Trophoblast cell (in vitro differentiated cells and primary cell): Measurements from ENCODE around the gene DVL1.

Experiments
- DNase-seq, 2 donors: peaks; one replicate each; pipeline ENCODE4 v3.0.0-alpha.2; 2016
- H2AFZ ChIP-seq: 2 replicates; pipeline ENCODE4 v1.6.1; 2013; ENCODE audit warnings: low read length, moderate library complexity, mild to moderate bottlenecking; ENCODE audit not compliant: insufficient read depth, poor library complexity
- H2AK5ac ChIP-seq: 2 replicates; pipeline ENCODE4 v1.6.1; 2013; ENCODE audit warnings: mild to moderate bottlenecking, low read length
- H2BK120ac ChIP-seq: 2 replicates; pipeline ENCODE4 v1.6.1; 2013; ENCODE audit warnings: low read length, mild to moderate bottlenecking, moderate library complexity; ENCODE audit not compliant: insufficient read depth, poor library complexity
- H2BK12ac ChIP-seq: 2 replicates; pipeline ENCODE4 v1.6.1; 2013; ENCODE audit warnings: mild to moderate bottlenecking, low read length, moderate library complexity
- H2BK5ac ChIP-seq: 2 replicates; pipeline ENCODE4 v1.6.1; 2013; ENCODE audit warnings: low read length, low read depth, moderate library complexity, mild to moderate bottlenecking; ENCODE audit not compliant: poor library complexity
- H3K14ac ChIP-seq: 2 replicates; pipeline ENCODE4 v1.6.1; 2013; ENCODE audit warnings: mild to moderate bottlenecking, low read length
- H3K18ac ChIP-seq: 2 replicates; pipeline ENCODE4 v1.6.1; 2013; ENCODE audit warnings: mild to moderate bottlenecking, low read length
- H3K23ac ChIP-seq: 2 replicates; pipeline ENCODE4 v1.6.1; 2013; ENCODE audit warnings: low read length
- H3K27ac ChIP-seq: 2 replicates; pipeline ENCODE4 v1.5.1; 2013; ENCODE audit warnings: low read depth, mild to moderate bottlenecking, inconsistent platforms, low read length, moderate library complexity
- H3K27me3 ChIP-seq: 2 replicates; pipeline ENCODE4 v1.6.1; 2013; ENCODE audit warnings: inconsistent platforms, mild to moderate bottlenecking, low read length, moderate library complexity; ENCODE audit not compliant: insufficient read depth
- H3K36me3 ChIP-seq, 2 experiments: 1 replicate in 1 of 2; 2 replicates in 1 of 2; pipeline ENCODE4 v1.6.1; 2013; ENCODE audit warnings: low read length in 2 of 2, mild to moderate bottlenecking in 2 of 2, moderate library complexity in 1 of 2; ENCODE audit not compliant: insufficient read depth in 2 of 2, control insufficient read depth in 1 of 2
- H3K4ac ChIP-seq: 2 replicates; pipeline ENCODE4 v1.6.1; 2013; ENCODE audit warnings: low read depth, mild to moderate bottlenecking, low read length, moderate library complexity
- H3K4me1 ChIP-seq, 2 experiments: 1 replicate in 1 of 2; 2 replicates in 1 of 2; pipeline ENCODE4 v1.6.1; 2013; ENCODE audit warnings: low read length in 2 of 2, mild to moderate bottlenecking in 2 of 2, moderate library complexity in 1 of 2; ENCODE audit not compliant: insufficient read depth in 2 of 2, control insufficient read depth in 1 of 2
- H3K4me2 ChIP-seq: 2 replicates; pipeline ENCODE4 v1.6.1; 2013; ENCODE audit warnings: inconsistent platforms, mild to moderate bottlenecking, low read length, moderate library complexity
- H3K4me3 ChIP-seq: 2 replicates; pipeline ENCODE4 v1.5.1; 2013; ENCODE audit warnings: mild to moderate bottlenecking, low read depth, low read length, inconsistent platforms
- H3K79me1 ChIP-seq: one replicate; pipeline ENCODE4 v1.6.1; 2013; ENCODE audit warnings: low read length
- H3K79me2 ChIP-seq: 2 replicates; pipeline ENCODE4 v1.6.1; 2013; ENCODE audit warnings: low read length, mild to moderate bottlenecking; ENCODE audit not compliant: control insufficient read depth, insufficient read depth, poor library complexity
- H3K9ac ChIP-seq: 2 replicates; pipeline ENCODE4 v1.6.1; 2013; ENCODE audit warnings: mild to moderate bottlenecking, low read length
- H3K9me3 ChIP-seq: 2 replicates; pipeline ENCODE4 v1.6.1; 2013; ENCODE audit warnings: low read depth, mild to moderate bottlenecking, control low read depth, inconsistent platforms, low read length; ENCODE audit not compliant: insufficient read depth
- H4K12ac ChIP-seq: 2 replicates; pipeline ENCODE4 v1.6.1; 2013; ENCODE audit warnings: low read depth, mild to moderate bottlenecking, low read length, moderate library complexity
- H4K8ac ChIP-seq: 2 replicates; pipeline ENCODE4 v1.6.1; 2013; ENCODE audit warnings: low read depth, mild to moderate bottlenecking, low read length, moderate library complexity
- H4K91ac ChIP-seq: one replicate; pipeline ENCODE4 v1.6.1; 2013; ENCODE audit warnings: low read depth, mild to moderate bottlenecking, low read length, moderate library complexity
- WGBS: extraction: QIAGEN DNeasy Blood & Tissue Kit; methylation state at CpG from one replicate; pipeline ENCODE4 v1.1.7; 2013; ENCODE audit warnings: missing lambda C conversion rate; ENCODE audit not compliant: insufficient read length, insufficient coverage; ENCODE audit errors: extremely low coverage; 5-methylcytosine and 5-hydroxymethylcytosine counted together

DVL1 gene

GRCh38 chr1:1348420-1349255 lies 580 bp downstream of the DVL1 start:
- Histone ChIP-seq H2BK120ac (peak overlapping the region; percentile 47), H3K23ac (no peak overlapping the region), H3K27ac (peak overlapping the region; percentile 23), H3K36me3 (peaks cover 17 to 22% of the 10 kb centered on the region in 2 experiments), H3K14ac (peak overlapping the region; percentile 95), H3K4me1 (peaks cover 23 to 45% of the 10 kb centered on the region in 2 experiments), H3K27me3 (no peaks in the 10 kb centered on the region), H3K9me3 (no peaks in the 10 kb centered on the region), H3K9ac (peak overlapping the region; percentile 80), H3K79me2 (peaks cover 28% of the 10 kb centered on the region), H4K91ac (peak overlapping the region; percentile 67), H4K8ac (peak overlapping the region; percentile 84), H2AFZ (peak overlapping the region; percentile 75), H3K4me3 (peak overlapping the region; percentile 82), H3K4me2 (peak overlapping the region; percentile 73), H3K18ac (peak overlapping the region; percentile 96), H3K79me1 (peaks cover 14% of the 10 kb centered on the region), H4K12ac (peak overlapping the region; percentile 82), H2AK5ac (peak overlapping the region; percentile 69), H2BK12ac (no peak overlapping the region), H3K4ac (peak overlapping the region; percentile 94), H2BK5ac (peak overlapping the region; percentile 35)
- no CpG with 5 or more reads among the region's 109 CpGs for WGBS
- DNase-seq: peak; percentile 46 to 68

- H3K14ac ChIP-seq: peak overlapping the region; percentile 95
- WGBS: no CpG with 5 or more reads among the region's 26 CpGs
- H3K27ac ChIP-seq: peak overlapping the region; percentile 11
- H3K4ac ChIP-seq: peak overlapping the region; percentile 94
- H2BK12ac ChIP-seq: no peak overlapping the region
- H2BK120ac ChIP-seq: no peak overlapping the region
- peaks cover 22 to 44% of the 10 kb centered on the region in 2 experiments for H3K4me1 ChIP-seq
- no peaks in the 10 kb centered on the region for H3K9me3 ChIP-seq
- peak; percentile 70 to 74 for DNase-seq
- H3K18ac ChIP-seq: peak overlapping the region; percentile 96
- H3K9ac ChIP-seq: peak overlapping the region; percentile 16
- peak overlapping the region; percentile 82 for H3K4me3 ChIP-seq
- peaks cover 14% of the 10 kb centered on the region for H3K79me1 ChIP-seq
- peak overlapping the region; percentile 35 for H2BK5ac ChIP-seq
- H4K8ac ChIP-seq: peak overlapping the region; percentile 47
- no peak overlapping the region for H3K23ac ChIP-seq
- no peaks in the 10 kb centered on the region for H3K27me3 ChIP-seq
- H4K91ac ChIP-seq: peak overlapping the region; percentile 67
- peak overlapping the region; percentile 82 for H4K12ac ChIP-seq
- H3K79me2 ChIP-seq: peaks cover 28% of the 10 kb centered on the region
- H2AFZ ChIP-seq: peak overlapping the region; percentile 48
- peak overlapping the region; percentile 69 for H2AK5ac ChIP-seq
- H3K4me2 ChIP-seq: peak overlapping the region; percentile 73
- H3K36me3 ChIP-seq: peaks cover 9 to 14% of the 10 kb centered on the region in 2 experiments
These were observed 1.4 kb downstream of the DVL1 start for GRCh38 chr1:1347663-1348419.

GRCh38 chr1:1347026-1347595 lies 2.1 kb downstream of the DVL1 start:
- no peak overlapping the region for H4K12ac ChIP-seq
- no peak overlapping the region for H2BK5ac ChIP-seq
- H3K9me3 ChIP-seq: no peaks in the 10 kb centered on the region
- no CpG with 5 or more reads among the region's 10 CpGs for WGBS
- H3K36me3 ChIP-seq: peaks cover 7% of the 10 kb centered on the region in 2 experiments
- H2BK12ac ChIP-seq: no peak overlapping the region
- H3K18ac ChIP-seq: peak overlapping the region; percentile 50
- H3K4me3 ChIP-seq: no peak overlapping the region
- H3K27me3 ChIP-seq: no peaks in the 10 kb centered on the region
- no peak overlapping the region for H3K23ac ChIP-seq
- no peak overlapping the region for H3K27ac ChIP-seq
- no peak overlapping the region for H2AK5ac ChIP-seq
- no peak overlapping the region for H3K9ac ChIP-seq
- peak overlapping the region; percentile 11 for H2AFZ ChIP-seq
- H4K8ac ChIP-seq: no peak overlapping the region
- no peak for DNase-seq
- H2BK120ac ChIP-seq: no peak overlapping the region
- H4K91ac ChIP-seq: no peak overlapping the region
- peak overlapping the region; percentile 73 for H3K4me2 ChIP-seq
- H3K4ac ChIP-seq: peak overlapping the region; percentile 57
- no peak overlapping the region for H3K14ac ChIP-seq
- H3K79me1 ChIP-seq: peaks cover 14% of the 10 kb centered on the region
- peaks cover 28% of the 10 kb centered on the region for H3K79me2 ChIP-seq
- peaks cover 17 to 38% of the 10 kb centered on the region in 2 experiments for H3K4me1 ChIP-seq

- H3K18ac ChIP-seq: peak overlapping the region; percentile 46
- H2AFZ ChIP-seq: no peak overlapping the region
- DNase-seq: no peak
- peaks cover 10 to 11% of the 10 kb centered on the region in 2 experiments for H3K36me3 ChIP-seq
- WGBS: no CpG with 5 or more reads among the region's 10 CpGs
- no peak overlapping the region for H2BK12ac ChIP-seq
- no peak overlapping the region for H2BK120ac ChIP-seq
- no peak overlapping the region for H4K91ac ChIP-seq
- H4K8ac ChIP-seq: no peak overlapping the region
- no peaks in the 10 kb centered on the region for H3K27me3 ChIP-seq
- peaks cover 28% of the 10 kb centered on the region for H3K79me2 ChIP-seq
- H3K4me3 ChIP-seq: no peak overlapping the region
- H3K9me3 ChIP-seq: no peaks in the 10 kb centered on the region
- H3K14ac ChIP-seq: no peak overlapping the region
- H4K12ac ChIP-seq: no peak overlapping the region
- peak overlapping the region; percentile 57 for H3K4ac ChIP-seq
- no peak overlapping the region for H3K27ac ChIP-seq
- H3K4me2 ChIP-seq: no peak overlapping the region
- peaks cover 14 to 34% of the 10 kb centered on the region in 2 experiments for H3K4me1 ChIP-seq
- no peak overlapping the region for H3K23ac ChIP-seq
- no peak overlapping the region for H2BK5ac ChIP-seq
- H2AK5ac ChIP-seq: no peak overlapping the region
- H3K79me1 ChIP-seq: peaks cover 14% of the 10 kb centered on the region
- H3K9ac ChIP-seq: no peak overlapping the region
These were observed 2.7 kb downstream of the DVL1 start for GRCh38 chr1:1346501-1346890.
